Islet of Langerhans (tissue), 1 donor: ENCODE data around the gene NTMT1.

ENCODE experiments used
- FAIRE-seq: peaks from one replicate; lab custom pipeline; 2011; peaks lifted over from hg19 to GRCh38; lab: Jason Lieb, UNC

Gene NTMT1

GRCh38 chr9:129681924-129682323, 56.0 kb downstream of the NTMT1 start:
- FAIRE-seq = no peak

GRCh38 chr9:129682381-129682780, 56.4 kb downstream of the NTMT1 start:
- no peak for FAIRE-seq

GRCh38 chr9:129685220-129685932, 59.4 kb downstream of the NTMT1 start:
- no peak for FAIRE-seq
